Neural progenitor cell (in vitro differentiated cells): Measurements from ENCODE around the gene VWA2. TPM values are rescaled to one million over a fixed set of nuclear protein-coding genes. Genes with fewer than 3 reads are reported as not detected.
A peak's percentile ranks its signal among the peaks of the same experiment; 100 is the strongest.

ENCODE experiments used
- DNase-seq: peaks from one replicate; pipeline ENCODE4 v3.0.0-alpha.2; 2016; ENCODE audit warnings: low spot score
- H2AFZ ChIP-seq: fragments of 200-600 bp; sonication (generic); replicated peaks from 2 replicates; pipeline ENCODE4 v1.6.1; 2016; ENCODE audit warnings: antibody characterized with exemption
- H3F3A ChIP-seq: fragments of 200-600 bp; sonication (generic); 2 replicates; pipeline ENCODE4 v1.6.1; 2016; ENCODE audit warnings: antibody characterized with exemption, low read depth
- H3K27ac ChIP-seq: fragments of 200-600 bp; sonication (generic); 2 replicates; pipeline ENCODE4 v1.5.1; 2016; ENCODE audit warnings: mild to moderate bottlenecking
- H3K27me3 ChIP-seq: fragments of 200-600 bp; sonication (generic); 2 replicates; pipeline ENCODE4 v1.6.1; 2016; ENCODE audit warnings: mild to moderate bottlenecking, moderate library complexity
- H3K36me3 ChIP-seq: fragments of 200-600 bp; sonication (generic); 2 replicates; pipeline ENCODE4 v1.5.1; 2016
- H3K4me1 ChIP-seq: fragments of 200-600 bp; sonication (generic); 2 replicates; pipeline ENCODE4 v1.6.1; 2016; ENCODE audit warnings: mixed run types
- H3K4me2 ChIP-seq: fragments of 200-600 bp; sonication (generic); 2 replicates; pipeline ENCODE4 v1.6.1; 2016
- H3K4me3 ChIP-seq: fragments of 200-600 bp; sonication (generic); 2 replicates; pipeline ENCODE4 v1.5.1; 2016
- H3K79me2 ChIP-seq: fragments of 200-600 bp; sonication (generic); 2 replicates; pipeline ENCODE4 v1.6.1; 2016; ENCODE audit warnings: low read depth
- H3K9ac ChIP-seq: fragments of 200-600 bp; sonication (generic); 2 replicates; pipeline ENCODE4 v1.6.1; 2016
- H3K9me3 ChIP-seq: fragments of 200-600 bp; sonication (generic); 2 replicates; pipeline ENCODE4 v1.5.1; 2016; ENCODE audit warnings: low read depth
- H4K20me1 ChIP-seq: fragments of 200-600 bp; sonication (generic); 2 replicates; pipeline ENCODE4 v1.6.1; 2016; ENCODE audit warnings: low read depth
- H3K27ac Mint-ChIP-seq: 3 replicates; pipeline ENCODE4 v1.8.0; 2021; ENCODE audit warnings: mixed read lengths
- H3K27me3 Mint-ChIP-seq: 2 replicates; pipeline ENCODE4 v1.8.0; 2022; ENCODE audit warnings: low read depth, mild to moderate bottlenecking, inconsistent platforms, moderate library complexity, mixed read lengths; ENCODE audit not compliant: insufficient read depth
- H3K36me3 Mint-ChIP-seq: 3 replicates; pipeline ENCODE4 v1.8.0; 2021; ENCODE audit warnings: mixed read lengths
- H3K4me1 Mint-ChIP-seq: 3 replicates; pipeline ENCODE4 v1.8.0; 2021; ENCODE audit warnings: mixed read lengths
- H3K4me3 Mint-ChIP-seq: 3 replicates; pipeline ENCODE4 v1.8.0; 2021; ENCODE audit warnings: mild to moderate bottlenecking, moderate library complexity, mixed read lengths
- H3K9me3 Mint-ChIP-seq: 3 replicates; pipeline ENCODE4 v1.8.0; 2020; ENCODE audit warnings: mixed read lengths
- CTCF ChIP-seq: fragments of 200-600 bp; sonication (generic); IDR thresholded peaks from 2 replicates; pipeline ENCODE4 v1.5.1; 2017; ENCODE audit warnings: antibody characterized with exemption, mild to moderate bottlenecking
- EZH2 ChIP-seq: fragments of 200-600 bp; sonication (generic); IDR thresholded peaks from 2 replicates; pipeline ENCODE4 v1.6.1; 2017; ENCODE audit warnings: antibody characterized with exemption, mild to moderate bottlenecking, moderate library complexity
- EZH2phosphoT487 ChIP-seq: fragments of 200-600 bp; sonication (generic); IDR thresholded peaks from 2 replicates; pipeline ENCODE4 v1.6.1; 2017; ENCODE audit warnings: antibody characterized with exemption
- total RNA-seq: library from RNA; depleted of rRNA; stranded (reverse); fragments of >200 nt; gene quantifications from 2 replicates; pipeline ENCODE4 v1.2.3, GENCODE V29; 2015; ENCODE audit warnings: low replicate concordance

Gene VWA2
- total RNA-seq, 1 donor from 2014 or later: not detected

- peaks cover 4% of the 10 kb centered on the region for H3K27me3 Mint-ChIP-seq
- H3K9me3 Mint-ChIP-seq: peaks cover 3% of the 10 kb centered on the region
- H3K9me3 ChIP-seq: no peaks in the 10 kb centered on the region
Measured at GRCh38 chr10:114260366-114260765, 21.3 kb downstream of the VWA2 start.

GRCh38 chr10:114261076-114261475 lies 22.0 kb downstream of the VWA2 start:
- Histone ChIP-seq H3F3A (no peaks in the 10 kb centered on the region), H2AFZ (no peak overlapping the region), H3K27ac (no peak overlapping the region), H3K27me3 (no peaks in the 10 kb centered on the region), H4K20me1 (no peaks in the 10 kb centered on the region), H3K4me2 (no peak overlapping the region), H3K9me3 (no peaks in the 10 kb centered on the region), H3K9ac (no peak overlapping the region), H3K79me2 (no peaks in the 10 kb centered on the region), H3K36me3 (no peaks in the 10 kb centered on the region), H3K4me1 (peaks cover 4% of the 10 kb centered on the region), H3K4me3 (no peak overlapping the region)
- H3K9me3 Mint-ChIP-seq: peaks cover 3% of the 10 kb centered on the region
- TF ChIP-seq EZH2phosphoT487: no peak
- no peak for TF ChIP-seq EZH2
- TF ChIP-seq CTCF: no peak
- H3K27me3 Mint-ChIP-seq: peaks cover 4% of the 10 kb centered on the region
- DNase-seq: no peak
- H3K27ac Mint-ChIP-seq: no peak overlapping the region
- no peaks in the 10 kb centered on the region for H3K36me3 Mint-ChIP-seq
- H3K4me1 Mint-ChIP-seq: peaks cover 19% of the 10 kb centered on the region
- no peak overlapping the region for H3K4me3 Mint-ChIP-seq

More at GRCh38 chr10:114260366-114260765, 21.3 kb downstream of the VWA2 start:
- H3K27ac Mint-ChIP-seq: no peak overlapping the region
- H3K27ac ChIP-seq: no peak overlapping the region
- no peak overlapping the region for H3K4me2 ChIP-seq
- H3K4me3 ChIP-seq: no peak overlapping the region
- H3K9ac ChIP-seq: no peak overlapping the region
- H3K4me1 ChIP-seq: peaks cover 4% of the 10 kb centered on the region
- peaks cover 19% of the 10 kb centered on the region for H3K4me1 Mint-ChIP-seq
- H3K36me3 ChIP-seq: no peaks in the 10 kb centered on the region
- no peaks in the 10 kb centered on the region for H4K20me1 ChIP-seq
- DNase-seq: no peak
- no peaks in the 10 kb centered on the region for H3K36me3 Mint-ChIP-seq
- no peak for TF ChIP-seq EZH2phosphoT487
- TF ChIP-seq CTCF: no peak
- TF ChIP-seq EZH2: no peak
- H3K27me3 ChIP-seq: no peaks in the 10 kb centered on the region
- H3K4me3 Mint-ChIP-seq: no peak overlapping the region
- H2AFZ ChIP-seq: no peak overlapping the region
- H3F3A ChIP-seq: no peaks in the 10 kb centered on the region
- no peaks in the 10 kb centered on the region for H3K79me2 ChIP-seq

GRCh38 chr10:114262496-114262895 lies 23.4 kb downstream of the VWA2 start:
- H3K27me3 Mint-ChIP-seq: peaks cover 4% of the 10 kb centered on the region
- H3K9ac ChIP-seq: no peak overlapping the region

More at GRCh38 chr10:114262496-114262895, 23.4 kb downstream of the VWA2 start:
- H3K4me1 Mint-ChIP-seq: peaks cover 19% of the 10 kb centered on the region
- no peak for TF ChIP-seq EZH2
- TF ChIP-seq EZH2phosphoT487: no peak
- no peak for TF ChIP-seq CTCF
- peaks cover 3% of the 10 kb centered on the region for H3K9me3 Mint-ChIP-seq
- DNase-seq: peak; percentile 33
- no peaks in the 10 kb centered on the region for H3K9me3 ChIP-seq
- H2AFZ ChIP-seq: no peak overlapping the region
- H3K79me2 ChIP-seq: no peaks in the 10 kb centered on the region
- no peaks in the 10 kb centered on the region for H3F3A ChIP-seq
- no peak overlapping the region for H3K4me3 ChIP-seq
- peaks cover 4% of the 10 kb centered on the region for H3K4me1 ChIP-seq
- no peaks in the 10 kb centered on the region for H3K36me3 Mint-ChIP-seq
- no peak overlapping the region for H3K27ac ChIP-seq
- no peak overlapping the region for H3K4me2 ChIP-seq
- peak overlapping the region; percentile 7 for H3K27ac Mint-ChIP-seq
- no peak overlapping the region for H3K4me3 Mint-ChIP-seq
- H3K36me3 ChIP-seq: no peaks in the 10 kb centered on the region
- no peaks in the 10 kb centered on the region for H3K27me3 ChIP-seq
- no peaks in the 10 kb centered on the region for H4K20me1 ChIP-seq
